Adrenal gland (tissue), 5 donors: ENCODE measurements around the gene DR1.

Experiments used
- CTCF ChIP-seq, 6 experiments: fragments of 450-650 bp in 4 of 6; fragments of 200-600 bp in 2 of 6; sonication (generic) in 1 of 6; IDR thresholded peaks; 1 replicate in 5 of 6; 2 replicates in 1 of 6; pipeline versions ENCODE4 v1.5.1 to v1.8.0; 2016 to 2021; ENCODE audit warnings: antibody characterized with exemption in 6 of 6, mild to moderate bottlenecking in 2 of 6, moderate library complexity in 1 of 6
- POLR2A ChIP-seq, 2 donors: fragments of 450-650 bp; IDR thresholded peaks; one replicate each; pipeline ENCODE4 v1.6.1; 2017; ENCODE audit warnings: antibody characterized with exemption in 2 of 2, mild to moderate bottlenecking in 2 of 2, moderate library complexity in 1 of 2
- donor health status: DM: no; HTN: no; CAD: no.

- TF ChIP-seq POLR2A (IDR thresholded peaks at IDR 0.05) (no peak), CTCF (IDR thresholded peaks at IDR 0.05) (no peak)
These were observed 14.4 kb downstream of the DR1 start for GRCh38 chr1:93360111-93360510.
